Gastrocnemius medialis (tissue), 4 donors: ENCODE data around the gene UBN1. TPM values are rescaled to one million over a fixed set of nuclear protein-coding genes. Genes with fewer than 3 reads are reported as not detected.

Experiments
- ATAC-seq, 2 donors: fragments of 150-250 bp; one replicate each; pipeline ENCODE4 v1.9.1; 2016
- DNase-seq, 2 donors: peaks; one replicate each; pipeline ENCODE4 v3.0.0-alpha.2; 2019
- H3K27ac ChIP-seq, 4 donors: fragments of 200-600 bp; sonication (generic); 1 replicate in 1 of 4; 2 replicates in 3 of 4; pipeline ENCODE4 v1.5.1; 2016 to 2018; ENCODE audit warnings: mild to moderate bottlenecking in 2 of 4, moderate library complexity in 1 of 4
- H3K27me3 ChIP-seq, 3 donors: fragments of 200-600 bp; sonication (generic) in 2 of 3; 1 replicate in 1 of 3; 2 replicates in 2 of 3; pipeline versions ENCODE4 v1.5.1 to v1.6.0; 2016 to 2019; ENCODE audit warnings: mild to moderate bottlenecking in 1 of 3, moderate library complexity in 1 of 3
- H3K36me3 ChIP-seq, 2 donors: fragments of 200-600 bp; sonication (generic) in 1 of 2; one replicate each; pipeline ENCODE4 v1.5.1; 2017 to 2018
- H3K4me1 ChIP-seq, 2 donors: fragments of 200-600 bp; sonication (generic) in 1 of 2; one replicate each; pipeline ENCODE4 v1.5.1; 2016 to 2017; ENCODE audit warnings: mild to moderate bottlenecking in 2 of 2
- H3K4me3 ChIP-seq, 4 donors: fragments of 200-600 bp; sonication (generic) in 3 of 4; 1 replicate in 1 of 4; 2 replicates in 3 of 4; pipeline ENCODE4 v1.5.1; 2016 to 2019; ENCODE audit warnings: mild to moderate bottlenecking in 2 of 4
- H3K9me3 ChIP-seq, 3 donors: fragments of 200-600 bp; sonication (generic) in 2 of 3; 1 replicate in 1 of 3; 2 replicates in 2 of 3; pipeline ENCODE4 v1.5.1; 2016 to 2019
- POLR2A ChIP-seq, 2 donors: fragments of 450-650 bp; IDR thresholded peaks; one replicate each; pipeline ENCODE4 v1.6.1; 2017; ENCODE audit warnings: antibody characterized with exemption in 2 of 2, mild to moderate bottlenecking in 2 of 2, moderate library complexity in 2 of 2
- in situ Hi-C, 4 donors: fragments of 200-750 bp; cut with MboI; loops; one replicate each; pipeline versions ENCODE4 v1.15.0 to v1.8.0; 2017; ENCODE audit warnings: low sequenced_read_pairs in 4 of 4
- intact Hi-C: fragments of 100-400 bp; cut with DNase I; formaldehyde crosslinking; loops from one replicate; pipeline ENCODE4 v1.15.1; 2023; ENCODE audit warnings: low total_unique reads
- total RNA-seq, 4 donors: library from RNA; depleted of rRNA; stranded (reverse); fragments of >200 nt; gene quantifications; one replicate each; pipeline versions ENCODE4 v1.1.0 to v1.2.3, GENCODE V29; 2016
- TF ChIP-seq, protein P1 (sequence below), 5 experiments: fragments of 450-650 bp in 3 of 5; fragments of 200-600 bp in 2 of 5; sonication (generic) in 2 of 5; IDR thresholded peaks in 4 of 5; conservative IDR thresholded peaks in 1 of 5; 1 replicate in 4 of 5; 2 replicates in 1 of 5; pipeline ENCODE4 v1.5.1; 2016 to 2019; ENCODE audit warnings: antibody characterized with exemption in 5 of 5, mild to moderate bottlenecking in 3 of 5, moderate library complexity in 3 of 5

UBN1 gene
- total RNA-seq, 4 donors from 2014 or later, result 25.3 to 33.4 (median 28.2) TPM

DNA sequence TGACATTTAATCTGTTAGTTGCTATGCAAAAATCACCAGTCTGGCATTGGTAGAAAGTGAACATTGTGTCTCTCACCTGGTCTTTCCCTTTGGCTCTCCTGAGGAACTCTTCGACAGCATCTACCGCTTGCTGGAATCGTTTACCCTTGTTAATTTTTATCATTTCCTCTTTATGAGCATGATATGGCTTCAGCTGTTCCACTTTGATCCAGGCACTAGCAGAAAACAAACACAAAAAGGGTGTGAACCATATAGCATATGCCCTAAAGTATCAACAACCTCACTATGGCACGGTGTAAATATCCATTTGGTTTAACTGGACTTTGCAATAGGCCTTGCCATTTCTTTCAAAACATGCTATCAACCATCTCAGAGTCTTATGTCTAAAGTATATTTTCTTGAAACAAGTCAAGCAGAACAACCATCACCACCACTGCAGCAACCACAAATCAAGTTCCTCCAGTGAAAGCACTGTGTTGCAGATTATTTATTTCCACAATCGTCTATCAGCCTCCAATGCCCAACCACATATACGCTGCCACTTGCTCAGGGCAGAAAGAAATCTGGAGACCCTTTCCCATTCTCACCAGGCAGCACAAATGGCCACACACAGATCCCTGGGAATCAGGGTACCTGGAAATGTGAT is 14.5 kb upstream of the UBN1 start:
- Histone ChIP-seq H3K4me1 (peaks cover 45 to 54% of the 10 kb centered on the region in 2 donors), H3K36me3 (peaks cover 5 to 56% of the 10 kb centered on the region in 2 donors), H3K27ac (no peak overlapping the region), H3K4me3 (no peak overlapping the region), H3K27me3 (no peaks in the 10 kb centered on the region), H3K9me3 (no peaks in the 10 kb centered on the region)
- in situ Hi-C loops, result no loop called here
- ATAC-seq, result no peak
- intact Hi-C loops, result no loop called here
- TF ChIP-seq POLR2A (IDR thresholded peaks at IDR 0.05), result no peak
- TF ChIP-seq, protein P1, sequence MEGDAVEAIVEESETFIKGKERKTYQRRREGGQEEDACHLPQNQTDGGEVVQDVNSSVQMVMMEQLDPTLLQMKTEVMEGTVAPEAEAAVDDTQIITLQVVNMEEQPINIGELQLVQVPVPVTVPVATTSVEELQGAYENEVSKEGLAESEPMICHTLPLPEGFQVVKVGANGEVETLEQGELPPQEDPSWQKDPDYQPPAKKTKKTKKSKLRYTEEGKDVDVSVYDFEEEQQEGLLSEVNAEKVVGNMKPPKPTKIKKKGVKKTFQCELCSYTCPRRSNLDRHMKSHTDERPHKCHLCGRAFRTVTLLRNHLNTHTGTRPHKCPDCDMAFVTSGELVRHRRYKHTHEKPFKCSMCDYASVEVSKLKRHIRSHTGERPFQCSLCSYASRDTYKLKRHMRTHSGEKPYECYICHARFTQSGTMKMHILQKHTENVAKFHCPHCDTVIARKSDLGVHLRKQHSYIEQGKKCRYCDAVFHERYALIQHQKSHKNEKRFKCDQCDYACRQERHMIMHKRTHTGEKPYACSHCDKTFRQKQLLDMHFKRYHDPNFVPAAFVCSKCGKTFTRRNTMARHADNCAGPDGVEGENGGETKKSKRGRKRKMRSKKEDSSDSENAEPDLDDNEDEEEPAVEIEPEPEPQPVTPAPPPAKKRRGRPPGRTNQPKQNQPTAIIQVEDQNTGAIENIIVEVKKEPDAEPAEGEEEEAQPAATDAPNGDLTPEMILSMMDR (IDR thresholded peaks at IDR 0.05 in 4 of 5, conservative IDR thresholded peaks at IDR 0.05 in 1 of 5), result no peak
- DNase-seq, result no peak

DNA sequence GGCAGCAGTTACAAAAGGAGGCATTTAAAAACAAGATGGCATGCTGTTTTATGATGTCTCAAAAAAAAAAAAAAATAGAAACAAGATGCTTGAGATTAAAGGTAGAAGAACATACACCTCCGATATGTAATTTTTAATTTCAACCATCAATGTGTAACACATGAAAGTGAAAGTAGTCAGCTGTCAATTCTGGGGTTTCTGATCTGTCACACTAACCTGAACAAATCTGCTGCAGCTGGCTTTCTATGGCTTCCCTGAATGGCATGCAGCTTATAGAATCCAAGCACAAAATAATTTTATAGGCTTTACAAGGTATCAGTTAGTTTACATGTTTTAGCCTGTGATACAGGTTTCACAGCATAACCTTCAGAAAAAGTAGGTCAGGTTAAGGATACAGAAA is 13.7 kb upstream of the UBN1 start:
- DNase-seq (no peak), ATAC-seq (no peak)
- Histone ChIP-seq H3K4me1 (peaks cover 37 to 46% of the 10 kb centered on the region in 2 donors), H3K36me3 (peaks cover 5 to 64% of the 10 kb centered on the region in 2 donors), H3K27me3 (no peaks in the 10 kb centered on the region), H3K9me3 (no peaks in the 10 kb centered on the region), H3K27ac (no peak overlapping the region), H3K4me3 (no peak overlapping the region)
- TF ChIP-seq, protein P1 (IDR thresholded peaks at IDR 0.05 in 4 of 5, conservative IDR thresholded peaks at IDR 0.05 in 1 of 5), result no peak
- no peak for TF ChIP-seq POLR2A (IDR thresholded peaks at IDR 0.05)
- intact Hi-C loops, result no loop called here
- in situ Hi-C loops, result no loop called here

DNA sequence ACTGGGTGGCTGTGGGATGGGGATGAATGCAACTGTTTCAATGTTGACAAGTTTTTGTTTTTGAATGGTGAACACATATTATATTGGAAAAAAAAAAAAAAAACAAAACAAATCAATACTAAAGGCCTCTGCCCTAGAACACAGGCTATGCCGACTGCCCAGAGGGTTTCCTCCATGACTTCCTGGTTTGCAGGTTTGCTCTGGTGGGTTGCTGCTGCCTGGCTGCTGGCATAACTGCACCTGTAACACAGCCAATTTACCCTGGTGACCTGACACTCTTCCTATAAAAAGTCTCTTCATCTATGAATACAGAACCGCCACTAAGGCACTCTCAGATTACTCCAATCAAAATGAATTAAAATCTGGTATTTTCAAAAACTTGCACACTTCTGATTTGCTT is 10.6 kb upstream of the UBN1 start:
- Histone ChIP-seq H3K9me3 (no peaks in the 10 kb centered on the region), H3K4me3 (no peak overlapping the region), H3K27me3 (no peaks in the 10 kb centered on the region), H3K4me1 (peaks cover 23 to 26% of the 10 kb centered on the region in 2 donors), H3K36me3 (peaks cover 4 to 68% of the 10 kb centered on the region in 2 donors), H3K27ac (peak overlapping the region in 1 of 4 donors; percentile 3)
- intact Hi-C loops, result no loop called here
- in situ Hi-C loops, result no loop called here
- no peak for ATAC-seq
- TF ChIP-seq POLR2A (IDR thresholded peaks at IDR 0.05), result no peak
- DNase-seq, result no peak

DNA sequence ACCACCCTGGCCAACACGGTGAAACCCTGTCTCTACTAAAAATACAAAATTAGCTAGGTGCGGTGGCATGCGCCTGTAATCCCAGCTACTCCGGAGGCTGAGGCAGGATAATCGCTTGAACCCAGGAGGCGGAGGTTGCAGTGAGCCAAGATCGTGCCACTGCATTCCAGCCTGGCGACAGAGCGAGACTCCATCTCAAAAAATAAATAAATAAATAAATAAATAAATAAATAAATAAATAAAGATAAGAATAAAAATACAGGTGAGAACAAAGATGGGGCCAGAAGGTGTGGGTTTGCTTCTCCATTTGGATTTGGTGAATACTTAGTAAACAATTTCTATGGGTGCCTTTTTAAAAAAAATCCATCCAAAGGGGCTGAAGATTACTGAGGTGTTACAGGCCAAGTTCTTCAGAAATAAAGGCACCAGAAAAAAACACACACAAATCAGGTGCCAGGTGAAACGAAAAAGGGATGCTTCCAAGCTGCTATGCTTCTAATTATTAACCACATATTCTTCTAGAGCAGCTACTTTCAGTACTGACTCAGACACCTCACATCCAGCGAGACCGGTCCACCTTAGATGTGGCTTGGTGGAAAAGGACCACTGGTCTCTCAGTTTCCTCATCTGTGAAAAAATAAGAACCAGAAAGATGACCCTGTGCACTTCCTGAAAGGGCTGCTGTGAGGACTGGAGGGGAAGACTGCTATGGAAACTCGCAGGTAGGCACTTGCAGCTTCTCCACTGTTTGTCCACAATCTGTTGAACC is 9.4 kb upstream of the UBN1 start:
- H3K36me3 ChIP-seq, result peaks cover 0 to 68% of the 10 kb centered on the region in 2 donors

More for the DNA sequence above, 9.4 kb upstream of the UBN1 start:
- no peak for DNase-seq
- H3K27me3 ChIP-seq, result no peaks in the 10 kb centered on the region
- no peak for TF ChIP-seq POLR2A (IDR thresholded peaks at IDR 0.05)
- TF ChIP-seq, protein P1 (IDR thresholded peaks at IDR 0.05 in 4 of 5, conservative IDR thresholded peaks at IDR 0.05 in 1 of 5), result no peak
- in situ Hi-C loops (no loop called here), intact Hi-C loops (no loop called here)
- H3K4me1 ChIP-seq, result peaks cover 23 to 26% of the 10 kb centered on the region in 2 donors
- no peak overlapping the region for H3K27ac ChIP-seq
- no peak overlapping the region for H3K4me3 ChIP-seq
- no peak for ATAC-seq
- H3K9me3 ChIP-seq, result no peaks in the 10 kb centered on the region
